Transverse colon (tissue), 4 donors: ENCODE results near the gene PEAK3.

Source experiments
- POLR2AphosphoS5 ChIP-seq, 3 donors: sonication (generic); formaldehyde crosslinking; IDR thresholded peaks; one replicate each; pipeline ENCODE4 v1.6.1; 2016; ENCODE audit warnings: antibody characterized with exemption in 3 of 3
- TF ChIP-seq, protein P1 (sequence below), 5 experiments: fragments of 200-600 bp in 3 of 5; fragments of 450-650 bp in 2 of 5; sonication (generic) in 3 of 5; IDR thresholded peaks; 1 replicate in 2 of 5; 2 replicates in 3 of 5; pipeline ENCODE4 v1.5.1; 2016 to 2017; ENCODE audit warnings: antibody characterized with exemption in 5 of 5, inconsistent platforms in 3 of 5, mild to moderate bottlenecking in 2 of 5, moderate library complexity in 1 of 5

DNA sequence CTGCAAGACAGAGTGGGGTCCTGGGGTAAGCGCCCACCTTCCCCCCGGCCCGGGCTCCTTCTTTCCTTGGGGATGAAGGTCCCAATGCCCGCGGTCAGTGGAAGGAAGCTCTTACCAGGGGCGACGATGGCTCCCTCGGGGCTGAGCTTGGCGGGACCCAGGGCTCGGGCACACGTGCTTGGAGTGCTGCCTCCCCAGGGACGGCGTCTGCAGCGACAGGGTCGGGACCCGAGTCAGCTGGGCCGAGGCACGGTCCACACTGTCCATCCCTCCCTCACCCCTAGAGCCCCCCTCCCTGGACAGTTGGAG, 29.2 kb downstream of the PEAK3 start:
- TF ChIP-seq, protein P1, sequence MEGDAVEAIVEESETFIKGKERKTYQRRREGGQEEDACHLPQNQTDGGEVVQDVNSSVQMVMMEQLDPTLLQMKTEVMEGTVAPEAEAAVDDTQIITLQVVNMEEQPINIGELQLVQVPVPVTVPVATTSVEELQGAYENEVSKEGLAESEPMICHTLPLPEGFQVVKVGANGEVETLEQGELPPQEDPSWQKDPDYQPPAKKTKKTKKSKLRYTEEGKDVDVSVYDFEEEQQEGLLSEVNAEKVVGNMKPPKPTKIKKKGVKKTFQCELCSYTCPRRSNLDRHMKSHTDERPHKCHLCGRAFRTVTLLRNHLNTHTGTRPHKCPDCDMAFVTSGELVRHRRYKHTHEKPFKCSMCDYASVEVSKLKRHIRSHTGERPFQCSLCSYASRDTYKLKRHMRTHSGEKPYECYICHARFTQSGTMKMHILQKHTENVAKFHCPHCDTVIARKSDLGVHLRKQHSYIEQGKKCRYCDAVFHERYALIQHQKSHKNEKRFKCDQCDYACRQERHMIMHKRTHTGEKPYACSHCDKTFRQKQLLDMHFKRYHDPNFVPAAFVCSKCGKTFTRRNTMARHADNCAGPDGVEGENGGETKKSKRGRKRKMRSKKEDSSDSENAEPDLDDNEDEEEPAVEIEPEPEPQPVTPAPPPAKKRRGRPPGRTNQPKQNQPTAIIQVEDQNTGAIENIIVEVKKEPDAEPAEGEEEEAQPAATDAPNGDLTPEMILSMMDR (IDR thresholded peaks at IDR 0.05) = no peak
- no peak for TF ChIP-seq POLR2AphosphoS5 (IDR thresholded peaks at IDR 0.05)
